ENCODE measurements around the gene CACNA1E.

CACNA1E gene

DNA sequence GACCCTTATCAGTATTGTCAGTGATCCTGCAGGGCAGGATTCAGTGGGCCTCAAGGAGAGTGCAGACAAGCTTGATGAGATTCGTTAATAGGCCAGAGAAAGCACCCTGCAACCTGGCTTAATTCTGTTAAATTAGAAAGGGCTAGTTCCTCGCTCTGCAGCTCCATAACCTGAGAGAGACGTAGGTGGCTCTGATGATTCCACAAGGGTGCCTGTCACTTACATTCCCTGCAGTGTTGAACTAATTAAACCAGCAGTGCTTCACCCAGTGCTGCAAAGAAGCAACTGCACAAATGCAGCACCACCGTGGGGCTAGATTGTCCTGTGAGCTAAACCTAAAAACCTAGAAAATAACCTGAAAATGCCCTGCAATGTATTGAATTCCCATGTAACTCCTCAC, 270.8 kb downstream of the CACNA1E start:
- Histone ChIP-seq H3K4me1 (ENCODE audit: control insufficient read depth in 5 of 5, insufficient read depth in 5 of 5, low read length in 5 of 5) (no peaks in the 10 kb centered on the region), H3K4me3 (ENCODE audit: low read depth in 1 of 5, low read length in 5 of 5) (no peak overlapping the region), H3K36me3 (ENCODE audit: control insufficient read depth in 5 of 5, insufficient read depth in 5 of 5, low read length in 5 of 5) (no peaks in the 10 kb centered on the region), H3K27ac (ENCODE audit: low read depth, low read length) (no peak overlapping the region), H3K27me3 (ENCODE audit: control insufficient read depth in 5 of 5, insufficient read depth in 4 of 5, low read length in 5 of 5) (no peaks in the 10 kb centered on the region), H3K9ac (ENCODE audit: low read length in 5 of 5) (no peak overlapping the region), H3K9me3 (ENCODE audit: control insufficient read depth in 5 of 5, low read length in 5 of 5) (no peaks in the 10 kb centered on the region)

DNA sequence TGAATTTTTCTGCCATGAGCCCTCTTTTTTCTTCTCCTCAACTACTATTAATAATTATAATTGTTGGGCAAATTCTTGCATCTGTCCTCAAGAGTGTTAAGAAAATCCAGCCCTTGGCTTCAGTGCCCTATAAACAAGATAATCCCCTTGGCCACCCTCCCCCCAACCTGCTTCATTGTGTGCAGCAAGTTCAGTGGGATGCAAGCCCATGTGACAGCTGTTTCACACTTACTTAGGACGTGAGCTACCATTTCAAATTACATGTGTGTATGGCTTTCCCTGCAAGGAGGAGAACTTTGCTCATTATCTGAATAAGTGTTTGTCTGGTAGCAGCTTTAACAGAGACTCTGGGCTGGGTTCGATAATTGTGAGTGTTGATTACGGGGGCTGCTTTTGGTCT, 276.2 kb downstream of the CACNA1E start:
- Histone ChIP-seq H3K27ac (ENCODE audit: low read depth, low read length) (no peak overlapping the region), H3K36me3 (ENCODE audit: control insufficient read depth in 5 of 5, insufficient read depth in 5 of 5, low read length in 5 of 5) (no peaks in the 10 kb centered on the region), H3K9ac (ENCODE audit: low read length in 5 of 5) (no peak overlapping the region), H3K9me3 (ENCODE audit: control insufficient read depth in 5 of 5, low read length in 5 of 5) (no peaks in the 10 kb centered on the region), H3K4me3 (ENCODE audit: low read depth in 1 of 5, low read length in 5 of 5) (no peak overlapping the region), H3K4me1 (ENCODE audit: control insufficient read depth in 5 of 5, insufficient read depth in 5 of 5, low read length in 5 of 5) (no peaks in the 10 kb centered on the region), H3K27me3 (ENCODE audit: control insufficient read depth in 5 of 5, insufficient read depth in 4 of 5, low read length in 5 of 5) (peaks cover 0 to 2% (median 0%) of the 10 kb centered on the region in 5 donors)

DNA sequence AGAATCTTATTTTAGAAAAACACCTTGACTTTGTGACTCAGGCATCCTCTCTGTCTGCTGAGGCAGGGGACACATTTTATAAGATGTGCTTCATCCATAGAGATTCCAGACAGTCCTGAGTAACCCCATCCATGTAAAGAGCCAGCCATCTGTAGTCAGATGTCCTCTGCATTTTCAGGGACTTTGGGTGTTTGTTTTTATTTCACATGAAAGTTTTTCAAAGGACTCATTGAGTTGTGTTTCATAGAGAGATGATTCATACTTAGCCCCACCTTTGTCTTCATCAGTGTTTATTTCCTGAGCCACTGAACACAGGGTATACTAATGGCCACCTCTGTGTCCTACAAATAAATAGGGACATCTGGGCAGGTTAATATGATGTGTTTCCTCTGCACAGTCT, 280.4 kb downstream of the CACNA1E start:
- H3K9me3 ChIP-seq (ENCODE audit: control insufficient read depth in 5 of 5, low read length in 5 of 5) = no peaks in the 10 kb centered on the region
- H3K36me3 ChIP-seq (ENCODE audit: control insufficient read depth in 5 of 5, insufficient read depth in 5 of 5, low read length in 5 of 5) = no peaks in the 10 kb centered on the region
- H3K4me3 ChIP-seq (ENCODE audit: low read depth in 1 of 5, low read length in 5 of 5) = no peak overlapping the region
- no peak overlapping the region for H3K9ac ChIP-seq (ENCODE audit: low read length in 5 of 5)
- peaks cover 0 to 2% (median 0%) of the 10 kb centered on the region in 5 donors for H3K27me3 ChIP-seq (ENCODE audit: control insufficient read depth in 5 of 5, insufficient read depth in 4 of 5, low read length in 5 of 5)
- H3K4me1 ChIP-seq (ENCODE audit: control insufficient read depth in 5 of 5, insufficient read depth in 5 of 5, low read length in 5 of 5) = no peaks in the 10 kb centered on the region
- no peak overlapping the region for H3K27ac ChIP-seq (ENCODE audit: low read depth, low read length)

DNA sequence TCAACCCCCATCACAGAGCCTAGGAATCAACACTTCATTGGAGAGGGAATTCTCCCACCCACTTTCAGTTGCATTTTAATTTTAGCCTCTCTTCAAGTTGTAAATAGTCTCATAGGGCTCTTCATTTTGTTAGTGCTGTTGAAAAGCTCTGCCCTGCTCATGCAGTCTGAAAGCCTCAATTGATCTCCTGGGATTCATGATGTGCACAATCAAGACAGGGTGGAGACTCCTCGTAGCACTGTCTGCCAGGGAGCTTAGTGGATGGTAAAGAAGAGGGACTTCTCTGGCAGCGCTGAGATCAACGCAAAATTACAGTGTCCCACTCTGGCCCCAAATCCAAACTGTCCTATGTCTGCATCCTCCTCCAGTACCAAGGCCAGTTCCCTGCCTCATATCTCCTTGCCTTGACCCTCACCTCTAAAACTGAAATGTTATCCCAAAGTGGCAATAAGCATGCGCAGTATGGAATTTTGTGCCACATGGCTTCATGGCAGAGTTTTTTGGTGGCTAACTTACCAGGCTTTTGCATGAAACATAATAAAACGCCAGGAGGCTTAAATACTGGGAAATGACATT, 282.2 kb downstream of the CACNA1E start:
- H3K27ac ChIP-seq (ENCODE audit: low read depth, low read length) = no peak overlapping the region
- H3K27me3 ChIP-seq (ENCODE audit: control insufficient read depth in 5 of 5, insufficient read depth in 4 of 5, low read length in 5 of 5) = peaks cover 0 to 2% (median 0%) of the 10 kb centered on the region in 5 donors
- H3K4me3 ChIP-seq (ENCODE audit: low read depth in 1 of 5, low read length in 5 of 5) = no peak overlapping the region
- H3K9me3 ChIP-seq (ENCODE audit: control insufficient read depth in 5 of 5, low read length in 5 of 5) = no peaks in the 10 kb centered on the region
- H3K4me1 ChIP-seq (ENCODE audit: control insufficient read depth in 5 of 5, insufficient read depth in 5 of 5, low read length in 5 of 5) = no peaks in the 10 kb centered on the region
- no peaks in the 10 kb centered on the region for H3K36me3 ChIP-seq (ENCODE audit: control insufficient read depth in 5 of 5, insufficient read depth in 5 of 5, low read length in 5 of 5)
- H3K9ac ChIP-seq (ENCODE audit: low read length in 5 of 5) = no peak overlapping the region

DNA sequence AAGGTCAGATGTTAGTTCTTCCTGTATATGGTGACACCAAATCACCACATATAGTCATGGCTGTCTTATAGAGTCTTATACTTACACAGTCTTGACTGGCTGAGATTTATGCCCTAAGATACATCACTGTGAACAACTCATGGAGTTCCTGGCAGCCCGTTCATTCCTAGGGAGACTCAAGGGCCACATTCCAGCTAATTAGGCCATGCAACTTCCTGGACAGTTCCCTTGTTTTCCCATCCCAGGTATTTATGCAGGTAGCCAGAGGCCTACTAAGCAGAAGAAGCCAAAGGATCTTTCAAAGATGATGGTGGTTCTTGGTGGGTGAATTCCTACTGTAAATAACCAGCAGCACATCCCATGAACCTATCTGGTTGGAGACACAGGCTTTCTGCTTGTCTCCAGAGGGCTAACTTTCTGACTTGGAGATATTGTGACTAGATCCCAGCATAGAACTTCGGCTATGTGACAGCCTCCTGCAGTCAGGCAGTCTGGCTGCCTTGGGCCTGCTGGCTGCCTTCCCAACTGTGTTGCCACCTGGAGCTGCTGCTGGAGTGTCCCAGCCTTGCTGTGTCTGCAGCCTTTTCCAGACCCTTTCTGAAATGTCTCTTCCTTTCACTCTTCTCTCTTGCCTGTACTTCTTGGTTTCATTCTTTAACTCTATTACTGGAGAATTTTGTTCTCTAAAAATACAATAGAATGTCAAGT, 283.8 kb downstream of the CACNA1E start:
- no peaks in the 10 kb centered on the region for H3K4me1 ChIP-seq (ENCODE audit: control insufficient read depth in 5 of 5, insufficient read depth in 5 of 5, low read length in 5 of 5)
- H3K27ac ChIP-seq (ENCODE audit: low read depth, low read length) = no peak overlapping the region
- H3K9ac ChIP-seq (ENCODE audit: low read length in 5 of 5) = no peak overlapping the region
- H3K36me3 ChIP-seq (ENCODE audit: control insufficient read depth in 5 of 5, insufficient read depth in 5 of 5, low read length in 5 of 5) = no peaks in the 10 kb centered on the region
- H3K9me3 ChIP-seq (ENCODE audit: control insufficient read depth in 5 of 5, low read length in 5 of 5) = no peaks in the 10 kb centered on the region
- H3K27me3 ChIP-seq (ENCODE audit: control insufficient read depth in 5 of 5, insufficient read depth in 4 of 5, low read length in 5 of 5) = peaks cover 0 to 2% (median 0%) of the 10 kb centered on the region in 5 donors
- no peak overlapping the region for H3K4me3 ChIP-seq (ENCODE audit: low read depth in 1 of 5, low read length in 5 of 5)

DNA sequence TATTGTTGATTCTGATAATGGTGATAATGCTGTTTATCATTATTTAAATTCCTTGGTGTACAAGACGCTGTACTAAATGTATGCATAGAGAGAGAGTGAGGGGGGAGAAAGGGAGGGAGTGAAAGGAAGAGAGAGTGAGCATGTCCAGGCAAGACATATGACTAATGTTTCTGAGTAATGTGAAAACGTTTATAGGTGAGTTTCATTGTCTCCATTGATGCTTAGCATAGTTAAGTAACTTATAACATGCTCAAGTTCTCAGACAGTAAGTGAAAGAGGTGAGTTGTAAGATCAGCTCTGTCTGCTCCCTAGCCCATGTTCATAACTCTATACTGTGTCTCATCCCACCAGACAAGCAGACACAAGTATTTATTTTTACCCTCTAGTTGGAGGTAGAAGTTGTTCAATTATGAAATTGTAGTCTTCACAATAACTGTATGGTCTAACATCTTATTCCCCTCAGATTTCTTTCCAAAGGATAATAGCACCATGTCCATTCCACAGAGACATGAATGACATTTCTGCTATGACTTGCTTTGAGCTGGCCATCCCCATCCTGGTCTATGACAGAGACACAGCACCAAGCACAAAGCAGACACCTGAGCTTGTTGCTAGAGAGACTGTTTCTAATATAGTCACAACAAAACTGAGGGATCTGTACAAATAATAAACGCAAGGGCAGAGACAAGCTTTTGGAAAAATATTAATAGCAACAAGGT, 285.1 kb downstream of the CACNA1E start:
- no peak overlapping the region for H3K27ac ChIP-seq (ENCODE audit: low read depth, low read length)
- no peaks in the 10 kb centered on the region for H3K4me1 ChIP-seq (ENCODE audit: control insufficient read depth in 5 of 5, insufficient read depth in 5 of 5, low read length in 5 of 5)
- H3K4me3 ChIP-seq (ENCODE audit: low read depth in 1 of 5, low read length in 5 of 5) = no peak overlapping the region
- H3K27me3 ChIP-seq (ENCODE audit: control insufficient read depth in 5 of 5, insufficient read depth in 4 of 5, low read length in 5 of 5) = peaks cover 0 to 2% (median 0%) of the 10 kb centered on the region in 5 donors
- no peak overlapping the region for H3K9ac ChIP-seq (ENCODE audit: low read length in 5 of 5)
- H3K9me3 ChIP-seq (ENCODE audit: control insufficient read depth in 5 of 5, low read length in 5 of 5) = no peaks in the 10 kb centered on the region
- no peaks in the 10 kb centered on the region for H3K36me3 ChIP-seq (ENCODE audit: control insufficient read depth in 5 of 5, insufficient read depth in 5 of 5, low read length in 5 of 5)

DNA sequence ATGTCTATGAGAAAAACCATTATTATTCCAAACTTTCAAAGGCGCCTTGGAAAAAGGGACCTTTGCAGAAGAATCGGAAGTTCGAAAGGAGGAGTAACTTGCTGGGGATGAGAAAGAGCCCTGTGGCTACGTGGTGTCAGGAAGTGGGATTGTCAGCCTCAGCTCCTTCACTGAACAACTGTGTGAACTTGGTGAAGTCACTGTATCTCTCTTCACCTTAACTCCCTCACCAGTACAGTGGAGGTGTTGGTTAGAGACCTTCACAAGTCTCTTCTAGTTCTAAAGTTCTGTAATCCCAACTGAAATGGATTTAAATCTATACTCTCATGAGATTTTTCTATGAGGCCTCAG, 285.6 kb downstream of the CACNA1E start:
- Histone ChIP-seq H3K4me3 (ENCODE audit: low read depth in 1 of 5, low read length in 5 of 5) (no peak overlapping the region), H3K27ac (ENCODE audit: low read depth, low read length) (no peak overlapping the region), H3K9me3 (ENCODE audit: control insufficient read depth in 5 of 5, low read length in 5 of 5) (no peaks in the 10 kb centered on the region), H3K27me3 (ENCODE audit: control insufficient read depth in 5 of 5, insufficient read depth in 4 of 5, low read length in 5 of 5) (no peaks in the 10 kb centered on the region), H3K36me3 (ENCODE audit: control insufficient read depth in 5 of 5, insufficient read depth in 5 of 5, low read length in 5 of 5) (no peaks in the 10 kb centered on the region), H3K9ac (ENCODE audit: low read length in 5 of 5) (no peak overlapping the region), H3K4me1 (ENCODE audit: control insufficient read depth in 5 of 5, insufficient read depth in 5 of 5, low read length in 5 of 5) (no peaks in the 10 kb centered on the region)

DNA sequence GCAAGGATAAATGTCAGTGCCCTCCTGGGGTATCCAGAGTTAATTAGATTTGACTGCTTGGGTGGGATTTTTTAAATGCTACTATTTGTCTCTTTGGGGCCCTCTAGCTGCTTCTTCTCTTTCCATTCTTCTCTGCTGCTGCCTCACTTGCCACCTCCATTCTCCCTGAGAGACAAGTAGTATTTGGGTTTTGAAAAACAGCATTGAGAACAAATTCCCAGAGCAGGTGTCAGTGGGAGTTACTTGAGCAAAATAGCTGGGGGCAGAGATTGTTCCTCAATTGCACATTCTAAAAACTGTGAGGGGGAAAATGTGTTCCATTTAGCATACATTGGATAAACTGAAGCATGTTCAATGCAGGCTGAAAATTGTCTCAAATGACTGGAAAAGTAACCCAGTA, 286.5 kb downstream of the CACNA1E start:
- no peaks in the 10 kb centered on the region for H3K9me3 ChIP-seq (ENCODE audit: control insufficient read depth in 5 of 5, low read length in 5 of 5)
- no peak overlapping the region for H3K27ac ChIP-seq (ENCODE audit: low read depth, low read length)
- H3K4me3 ChIP-seq (ENCODE audit: low read depth in 1 of 5, low read length in 5 of 5) = no peak overlapping the region
- H3K27me3 ChIP-seq (ENCODE audit: control insufficient read depth in 5 of 5, insufficient read depth in 4 of 5, low read length in 5 of 5) = no peaks in the 10 kb centered on the region
- no peaks in the 10 kb centered on the region for H3K4me1 ChIP-seq (ENCODE audit: control insufficient read depth in 5 of 5, insufficient read depth in 5 of 5, low read length in 5 of 5)
- H3K36me3 ChIP-seq (ENCODE audit: control insufficient read depth in 5 of 5, insufficient read depth in 5 of 5, low read length in 5 of 5) = no peaks in the 10 kb centered on the region
- H3K9ac ChIP-seq (ENCODE audit: low read length in 5 of 5) = no peak overlapping the region

DNA sequence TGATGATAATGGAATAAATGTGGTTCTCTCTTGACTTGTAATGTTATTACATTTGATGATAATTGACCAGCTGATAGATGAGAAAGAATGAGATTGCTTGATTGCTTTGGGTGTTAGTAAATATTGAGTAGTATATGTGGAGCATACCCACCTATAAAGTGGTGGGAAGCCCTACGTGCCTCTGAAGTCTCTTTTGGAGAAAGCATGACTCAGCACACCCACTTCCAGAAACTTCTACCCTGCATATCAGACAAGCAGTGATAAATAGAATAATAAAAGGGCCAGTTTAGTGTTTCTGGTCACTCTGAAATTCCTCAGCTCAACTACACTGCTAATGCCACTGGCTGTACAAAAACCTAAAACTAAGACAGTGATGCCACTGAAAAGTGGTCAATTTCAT, 289.4 kb downstream of the CACNA1E start:
- Histone ChIP-seq H3K9ac (ENCODE audit: low read length in 5 of 5) (no peak overlapping the region), H3K36me3 (ENCODE audit: control insufficient read depth in 5 of 5, insufficient read depth in 5 of 5, low read length in 5 of 5) (no peaks in the 10 kb centered on the region), H3K27me3 (ENCODE audit: control insufficient read depth in 5 of 5, insufficient read depth in 4 of 5, low read length in 5 of 5) (peaks cover 0 to 3% (median 0%) of the 10 kb centered on the region in 5 donors), H3K4me1 (ENCODE audit: control insufficient read depth in 5 of 5, insufficient read depth in 5 of 5, low read length in 5 of 5) (no peaks in the 10 kb centered on the region), H3K4me3 (ENCODE audit: low read depth in 1 of 5, low read length in 5 of 5) (no peak overlapping the region), H3K9me3 (ENCODE audit: control insufficient read depth in 5 of 5, low read length in 5 of 5) (no peaks in the 10 kb centered on the region), H3K27ac (ENCODE audit: low read depth, low read length) (no peak overlapping the region)

DNA sequence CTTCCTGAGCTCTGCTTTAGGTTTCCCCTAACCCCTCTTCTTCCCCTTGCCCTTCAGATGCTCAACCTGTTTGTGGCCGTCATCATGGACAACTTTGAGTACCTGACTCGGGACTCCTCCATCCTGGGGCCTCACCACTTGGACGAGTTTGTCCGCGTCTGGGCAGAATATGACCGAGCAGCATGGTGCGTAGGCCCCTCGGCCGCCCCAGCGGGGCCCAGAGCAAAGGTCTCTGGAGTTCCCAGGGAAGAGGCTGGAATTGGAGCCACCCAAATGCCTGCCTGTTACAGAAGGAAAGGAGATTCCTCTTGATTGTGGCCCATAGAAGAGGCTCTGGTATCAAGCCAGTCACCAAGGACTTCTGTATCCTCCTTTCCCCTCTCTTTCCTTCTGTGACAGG, 292.7 kb downstream of the CACNA1E start:
- no peak overlapping the region for H3K27ac ChIP-seq (ENCODE audit: low read depth, low read length)
- peaks cover 0 to 3% (median 0%) of the 10 kb centered on the region in 5 donors for H3K27me3 ChIP-seq (ENCODE audit: control insufficient read depth in 5 of 5, insufficient read depth in 4 of 5, low read length in 5 of 5)
- no peaks in the 10 kb centered on the region for H3K36me3 ChIP-seq (ENCODE audit: control insufficient read depth in 5 of 5, insufficient read depth in 5 of 5, low read length in 5 of 5)
- H3K4me1 ChIP-seq (ENCODE audit: control insufficient read depth in 5 of 5, insufficient read depth in 5 of 5, low read length in 5 of 5) = no peaks in the 10 kb centered on the region
- H3K9me3 ChIP-seq (ENCODE audit: control insufficient read depth in 5 of 5, low read length in 5 of 5) = no peaks in the 10 kb centered on the region
- H3K9ac ChIP-seq (ENCODE audit: low read length in 5 of 5) = no peak overlapping the region
- no peak overlapping the region for H3K4me3 ChIP-seq (ENCODE audit: low read depth in 1 of 5, low read length in 5 of 5)

All from subcutaneous abdominal adipose tissue (tissue), 5 donors.